Endothelial cell (in vitro differentiated cells): ENCODE measurements around the gene COL16A1. TPM values are rescaled to one million over a fixed set of nuclear protein-coding genes. Genes with fewer than 3 reads are reported as not detected.

Experiments used
- DNase-seq: peaks from one replicate; pipeline ENCODE4 v3.0.0; 2021; ENCODE audit warnings: low spot score
- H3K27ac Mint-ChIP-seq: one replicate; pipeline ENCODE4 v1.8.0; 2021; ENCODE audit warnings: mixed read lengths, inconsistent platforms; ENCODE audit not compliant: unreplicated experiment
- H3K27me3 Mint-ChIP-seq: one replicate; pipeline ENCODE4 v1.8.0; 2021; ENCODE audit warnings: mild to moderate bottlenecking, moderate library complexity, mixed read lengths, inconsistent platforms; ENCODE audit not compliant: unreplicated experiment
- H3K36me3 Mint-ChIP-seq: one replicate; pipeline ENCODE4 v1.8.0; 2021; ENCODE audit warnings: mild to moderate bottlenecking, low read depth, mixed read lengths, inconsistent platforms; ENCODE audit not compliant: unreplicated experiment
- H3K4me1 Mint-ChIP-seq: one replicate; pipeline ENCODE4 v1.8.0; 2021; ENCODE audit warnings: mild to moderate bottlenecking, mixed read lengths, inconsistent platforms; ENCODE audit not compliant: unreplicated experiment
- H3K4me3 Mint-ChIP-seq: one replicate; pipeline ENCODE4 v1.8.0; 2021; ENCODE audit warnings: mild to moderate bottlenecking, mixed read lengths, inconsistent platforms; ENCODE audit not compliant: unreplicated experiment
- H3K9me3 Mint-ChIP-seq: one replicate; pipeline ENCODE4 v1.8.0; 2021; ENCODE audit warnings: mixed read lengths, inconsistent platforms; ENCODE audit not compliant: unreplicated experiment
- CTCF ChIP-seq: fragments of 200-600 bp; sonication (generic); IDR thresholded peaks from one replicate; pipeline ENCODE4 v1.5.0; 2021; ENCODE audit warnings: antibody characterized with exemption; ENCODE audit not compliant: unreplicated experiment
- total RNA-seq: library from RNA; stranded (reverse); fragmentation: NEBNext Ultra II Directional; extraction: Animal tissue kit (Norgen Biotek cat#: 25700); gene quantifications from one replicate; pipeline ENCODE4 v1.2.1, GENCODE V29; 2021; ENCODE audit not compliant: unreplicated experiment

The COL16A1 gene
- total RNA-seq, 1 donor from 2014 or later: 5.3 TPM

- H3K36me3 Mint-ChIP-seq: peaks cover 4% of the 10 kb centered on the region
These were observed 82.4 kb downstream of the COL16A1 start for GRCh38 chr1:31621498-31621820.

GRCh38 chr1:31620631-31621497 is 83.0 kb downstream of the COL16A1 start:
- no peak for TF ChIP-seq CTCF
- no peaks in the 10 kb centered on the region for H3K9me3 Mint-ChIP-seq
- no peak for DNase-seq

More at GRCh38 chr1:31621498-31621820, 82.4 kb downstream of the COL16A1 start:
- DNase-seq: no peak
- Mint-ChIP-seq H3K9me3 (no peaks in the 10 kb centered on the region), H3K4me3 (no peak overlapping the region), H3K27me3 (peaks cover 7% of the 10 kb centered on the region), H3K4me1 (peaks cover 17% of the 10 kb centered on the region), H3K27ac (no peak overlapping the region)
- no peak for TF ChIP-seq CTCF

GRCh38 chr1:31618916-31619846 is 84.6 kb downstream of the COL16A1 start:
- H3K4me1 Mint-ChIP-seq: peaks cover 17% of the 10 kb centered on the region
- peak overlapping the region; percentile 23 for H3K4me3 Mint-ChIP-seq
- H3K27ac Mint-ChIP-seq: no peak overlapping the region
- no peak for TF ChIP-seq CTCF
- DNase-seq: no peak
- H3K9me3 Mint-ChIP-seq: no peaks in the 10 kb centered on the region
- H3K36me3 Mint-ChIP-seq: peaks cover 5% of the 10 kb centered on the region
- peaks cover 12% of the 10 kb centered on the region for H3K27me3 Mint-ChIP-seq

More at GRCh38 chr1:31620631-31621497, 83.0 kb downstream of the COL16A1 start:
- Mint-ChIP-seq H3K4me1 (peaks cover 17% of the 10 kb centered on the region), H3K27me3 (peaks cover 9% of the 10 kb centered on the region), H3K27ac (no peak overlapping the region), H3K4me3 (no peak overlapping the region), H3K36me3 (peaks cover 6% of the 10 kb centered on the region)

GRCh38 chr1:31617916-31618746 is 85.7 kb downstream of the COL16A1 start:
- Mint-ChIP-seq H3K27ac (no peak overlapping the region), H3K36me3 (peaks cover 5% of the 10 kb centered on the region), H3K9me3 (no peaks in the 10 kb centered on the region), H3K4me1 (peaks cover 21% of the 10 kb centered on the region), H3K27me3 (peaks cover 9% of the 10 kb centered on the region), H3K4me3 (peak overlapping the region; percentile 71)
- peak; percentile 79 for TF ChIP-seq CTCF
- peak; percentile 79 for DNase-seq
